ENCODE results near the gene ZSWIM3. TPM values are rescaled to one million over a fixed set of nuclear protein-coding genes. Genes with fewer than 3 reads are reported as not detected.

The ZSWIM3 gene
- total RNA-seq, 1 donor from 2014 or later: 3.7 TPM

- Histone ChIP-seq H3K27me3 (ENCODE audit: control insufficient read depth, insufficient read depth, low read length) (no peaks in the 10 kb centered on the region), H3K4me3 (ENCODE audit: low read depth, low read length) (no peak overlapping the region), H3K36me3 (ENCODE audit: control insufficient read depth, insufficient read depth, low read length) (peaks cover 11% of the 10 kb centered on the region)
- DNase-seq (ENCODE audit: low read depth): peak; percentile 57
- no peak for TF ChIP-seq CTCF (IDR thresholded peaks at IDR 0.05; ENCODE audit: insufficient read depth, low read length, severe bottlenecking)
- no peak for FAIRE-seq
Measured at GRCh38 chr20:45892828-45893500, 35.5 kb downstream of the ZSWIM3 start.

GRCh38 chr20:45893831-45894230 is 36.4 kb downstream of the ZSWIM3 start:
- no peak overlapping the region for H3K4me3 ChIP-seq (ENCODE audit: low read depth, low read length)
- FAIRE-seq (no peak), DNase-seq (ENCODE audit: low read depth) (no peak)
- TF ChIP-seq CTCF (IDR thresholded peaks at IDR 0.05; ENCODE audit: insufficient read depth, low read length, severe bottlenecking): no peak
- no peaks in the 10 kb centered on the region for H3K27me3 ChIP-seq (ENCODE audit: control insufficient read depth, insufficient read depth, low read length)
- H3K36me3 ChIP-seq (ENCODE audit: control insufficient read depth, insufficient read depth, low read length): peaks cover 14% of the 10 kb centered on the region

GRCh38 chr20:45894797-45895196 is 37.4 kb downstream of the ZSWIM3 start:
- TF ChIP-seq CTCF (IDR thresholded peaks at IDR 0.05; ENCODE audit: insufficient read depth, low read length, severe bottlenecking): no peak
- Histone ChIP-seq H3K27me3 (ENCODE audit: control insufficient read depth, insufficient read depth, low read length) (no peaks in the 10 kb centered on the region), H3K36me3 (ENCODE audit: control insufficient read depth, insufficient read depth, low read length) (peaks cover 16% of the 10 kb centered on the region), H3K4me3 (ENCODE audit: low read depth, low read length) (no peak overlapping the region)
- FAIRE-seq (no peak), DNase-seq (ENCODE audit: low read depth) (no peak)

GRCh38 chr20:45896641-45897161 is 39.3 kb downstream of the ZSWIM3 start:
- FAIRE-seq (no peak), DNase-seq (ENCODE audit: low read depth) (no peak)
- Histone ChIP-seq H3K4me3 (ENCODE audit: low read depth, low read length) (no peak overlapping the region), H3K36me3 (ENCODE audit: control insufficient read depth, insufficient read depth, low read length) (peaks cover 16% of the 10 kb centered on the region), H3K27me3 (ENCODE audit: control insufficient read depth, insufficient read depth, low read length) (no peaks in the 10 kb centered on the region)
- TF ChIP-seq CTCF (IDR thresholded peaks at IDR 0.05; ENCODE audit: insufficient read depth, low read length, severe bottlenecking): no peak

GRCh38 chr20:45897289-45897688 is 39.9 kb downstream of the ZSWIM3 start:
- FAIRE-seq (no peak), DNase-seq (ENCODE audit: low read depth) (no peak)
- no peak for TF ChIP-seq CTCF (IDR thresholded peaks at IDR 0.05; ENCODE audit: insufficient read depth, low read length, severe bottlenecking)
- H3K4me3 ChIP-seq (ENCODE audit: low read depth, low read length): no peak overlapping the region
- peaks cover 18% of the 10 kb centered on the region for H3K36me3 ChIP-seq (ENCODE audit: control insufficient read depth, insufficient read depth, low read length)
- H3K27me3 ChIP-seq (ENCODE audit: control insufficient read depth, insufficient read depth, low read length): no peaks in the 10 kb centered on the region

GRCh38 chr20:45897692-45898091 is 40.3 kb downstream of the ZSWIM3 start:
- FAIRE-seq: no peak
- no peak overlapping the region for H3K4me3 ChIP-seq (ENCODE audit: low read depth, low read length)
- no peak for TF ChIP-seq CTCF (IDR thresholded peaks at IDR 0.05; ENCODE audit: insufficient read depth, low read length, severe bottlenecking)
- H3K27me3 ChIP-seq (ENCODE audit: control insufficient read depth, insufficient read depth, low read length): no peaks in the 10 kb centered on the region
- DNase-seq (ENCODE audit: low read depth): no peak
- peaks cover 21% of the 10 kb centered on the region for H3K36me3 ChIP-seq (ENCODE audit: control insufficient read depth, insufficient read depth, low read length)
